Measurements from ENCODE around the gene CEP20.

DNA sequence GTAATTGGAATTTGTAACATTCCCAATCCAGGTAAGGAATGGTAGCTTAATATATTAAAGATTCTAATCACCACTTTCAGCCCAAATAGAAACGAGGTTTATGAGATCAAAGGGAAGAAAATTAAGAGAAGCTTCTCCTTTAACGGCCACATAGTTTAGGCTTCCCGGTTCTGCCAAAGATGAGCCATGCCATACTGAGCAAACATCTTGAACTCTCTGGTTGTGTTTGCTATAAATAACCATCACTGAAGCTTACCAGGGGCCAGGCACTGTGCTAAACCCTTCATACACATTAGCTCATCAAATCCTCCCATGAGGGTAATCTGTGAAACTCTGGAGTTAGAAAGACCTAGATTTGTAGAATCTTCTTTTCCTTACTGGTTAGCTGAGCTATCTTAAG lies 34.3 kb downstream of the CEP20 start:
- TF ChIP-seq, protein P1, sequence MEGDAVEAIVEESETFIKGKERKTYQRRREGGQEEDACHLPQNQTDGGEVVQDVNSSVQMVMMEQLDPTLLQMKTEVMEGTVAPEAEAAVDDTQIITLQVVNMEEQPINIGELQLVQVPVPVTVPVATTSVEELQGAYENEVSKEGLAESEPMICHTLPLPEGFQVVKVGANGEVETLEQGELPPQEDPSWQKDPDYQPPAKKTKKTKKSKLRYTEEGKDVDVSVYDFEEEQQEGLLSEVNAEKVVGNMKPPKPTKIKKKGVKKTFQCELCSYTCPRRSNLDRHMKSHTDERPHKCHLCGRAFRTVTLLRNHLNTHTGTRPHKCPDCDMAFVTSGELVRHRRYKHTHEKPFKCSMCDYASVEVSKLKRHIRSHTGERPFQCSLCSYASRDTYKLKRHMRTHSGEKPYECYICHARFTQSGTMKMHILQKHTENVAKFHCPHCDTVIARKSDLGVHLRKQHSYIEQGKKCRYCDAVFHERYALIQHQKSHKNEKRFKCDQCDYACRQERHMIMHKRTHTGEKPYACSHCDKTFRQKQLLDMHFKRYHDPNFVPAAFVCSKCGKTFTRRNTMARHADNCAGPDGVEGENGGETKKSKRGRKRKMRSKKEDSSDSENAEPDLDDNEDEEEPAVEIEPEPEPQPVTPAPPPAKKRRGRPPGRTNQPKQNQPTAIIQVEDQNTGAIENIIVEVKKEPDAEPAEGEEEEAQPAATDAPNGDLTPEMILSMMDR (conservative IDR thresholded peaks at IDR 0.05; ENCODE audit: low read length), result no peak
- no peak for TF ChIP-seq EZH2phosphoT487 (IDR thresholded peaks at IDR 0.05; ENCODE audit: borderline replicate concordance)

Data from Loucy (cell line).